HPDE6-E6E7 (cell line): Measurements from ENCODE around the gene YY1AP1.
"Not testable (repeated sequence)": the region's sequence is repeated elsewhere in the genome, so short reads cannot be mapped to it uniquely, and the experiment has no call there.

Experiments used
- DNase-seq: peaks from one replicate; pipeline ENCODE4 v3.0.0; 2011; ENCODE audit warnings: missing footprints; ENCODE audit errors: extremely low spot score

The YY1AP1 gene

DNA sequence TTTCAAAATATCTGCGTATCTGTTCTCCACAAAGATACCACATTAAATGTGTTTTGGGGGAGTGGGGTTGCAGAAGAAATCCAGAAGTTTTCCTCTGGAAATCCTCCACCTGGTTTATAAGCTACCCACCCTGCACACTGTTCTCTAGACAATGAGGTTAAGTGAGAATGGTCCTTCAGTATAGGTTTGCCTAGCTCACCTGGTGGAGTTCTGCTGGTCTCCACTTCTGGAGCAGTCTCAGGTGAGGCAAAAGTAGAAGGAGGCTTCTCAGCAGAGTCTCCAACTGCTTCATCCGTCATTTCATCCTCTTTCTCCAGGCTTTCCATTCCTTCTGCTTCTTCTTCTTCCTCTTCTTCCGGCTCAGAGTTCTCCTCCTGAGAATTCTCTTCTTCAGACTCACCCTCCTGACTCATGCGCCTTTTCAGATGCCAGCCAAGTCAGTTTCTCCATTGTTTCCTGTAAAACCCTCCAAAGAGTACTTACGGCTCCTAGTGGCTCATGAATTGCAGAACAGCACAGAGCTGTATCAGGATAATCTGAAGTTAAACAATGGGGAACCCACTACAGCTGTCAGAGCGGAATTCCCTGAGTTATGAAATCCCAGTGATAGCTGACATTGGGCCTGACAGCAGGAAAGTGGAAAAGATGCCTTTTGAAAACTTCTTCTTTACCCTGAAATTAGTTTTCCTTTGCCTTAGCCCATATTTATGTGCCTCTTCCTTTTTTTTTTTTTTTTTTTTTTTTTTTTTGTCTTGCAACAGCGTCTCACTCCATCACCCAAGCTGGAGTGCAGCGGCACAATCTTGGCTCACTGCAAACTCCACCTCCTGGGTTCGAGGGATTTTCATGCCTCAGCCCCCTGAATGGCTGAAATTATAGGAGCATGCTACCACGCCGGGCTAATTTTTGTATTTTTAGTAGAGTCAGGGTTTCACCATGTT lies 40.1 kb downstream of the YY1AP1 start:
- DNase-seq, result peak; percentile 70

GRCh38 chr1:155646307-155646706 lies 42.3 kb downstream of the YY1AP1 start:
- DNase-seq, result no peak

GRCh38 chr1:155645648-155646047 lies 42.9 kb downstream of the YY1AP1 start:
- DNase-seq, result no peak

DNA sequence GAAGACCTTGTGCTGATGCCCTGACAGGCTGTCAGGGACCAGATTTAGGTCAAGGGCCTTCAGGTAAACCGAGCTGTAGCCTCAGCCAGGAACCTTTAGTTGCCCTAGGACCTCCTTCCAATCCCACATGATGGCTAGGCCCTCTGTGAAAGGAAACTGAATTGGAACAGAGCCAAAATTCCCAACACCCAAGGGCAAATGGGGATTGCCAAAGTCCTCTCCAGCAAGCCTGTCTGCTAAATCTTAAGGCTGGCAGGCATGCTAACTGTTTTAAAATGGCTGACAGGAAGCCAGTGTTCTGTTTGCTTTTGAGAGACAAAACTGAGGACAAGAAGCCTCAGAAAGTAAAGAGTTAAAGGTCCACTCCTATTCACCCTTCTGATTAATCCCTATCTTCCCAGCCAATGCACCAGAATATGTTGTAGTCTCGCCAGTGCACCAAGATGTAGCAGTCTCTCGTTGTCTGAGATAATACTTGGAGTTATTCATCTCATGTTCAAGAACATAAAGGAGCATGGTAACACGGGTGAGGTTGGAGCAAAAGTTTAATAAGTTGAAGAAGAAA lies 43.5 kb downstream of the YY1AP1 start:
- DNase-seq, result no peak

DNA sequence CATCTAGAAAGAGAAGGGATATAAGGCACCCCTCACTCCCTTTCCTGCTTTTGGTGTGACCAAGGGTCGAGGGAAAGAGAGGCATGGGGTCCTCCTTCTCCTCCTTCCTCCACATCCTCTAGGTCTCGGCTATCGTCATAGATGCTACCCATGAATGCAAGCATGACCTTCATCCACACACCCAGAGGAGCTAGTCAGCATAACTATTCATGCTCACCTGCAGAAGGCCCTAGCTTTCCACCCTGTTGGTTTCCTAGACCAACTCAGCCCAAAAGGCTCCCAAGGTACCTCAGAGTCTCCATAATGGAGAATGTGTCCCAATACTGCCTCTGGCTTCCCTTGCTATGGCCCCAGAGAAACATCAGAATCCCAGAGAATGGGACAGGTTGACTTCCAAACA lies 45.3 kb downstream of the YY1AP1 start:
- DNase-seq, result no peak

DNA sequence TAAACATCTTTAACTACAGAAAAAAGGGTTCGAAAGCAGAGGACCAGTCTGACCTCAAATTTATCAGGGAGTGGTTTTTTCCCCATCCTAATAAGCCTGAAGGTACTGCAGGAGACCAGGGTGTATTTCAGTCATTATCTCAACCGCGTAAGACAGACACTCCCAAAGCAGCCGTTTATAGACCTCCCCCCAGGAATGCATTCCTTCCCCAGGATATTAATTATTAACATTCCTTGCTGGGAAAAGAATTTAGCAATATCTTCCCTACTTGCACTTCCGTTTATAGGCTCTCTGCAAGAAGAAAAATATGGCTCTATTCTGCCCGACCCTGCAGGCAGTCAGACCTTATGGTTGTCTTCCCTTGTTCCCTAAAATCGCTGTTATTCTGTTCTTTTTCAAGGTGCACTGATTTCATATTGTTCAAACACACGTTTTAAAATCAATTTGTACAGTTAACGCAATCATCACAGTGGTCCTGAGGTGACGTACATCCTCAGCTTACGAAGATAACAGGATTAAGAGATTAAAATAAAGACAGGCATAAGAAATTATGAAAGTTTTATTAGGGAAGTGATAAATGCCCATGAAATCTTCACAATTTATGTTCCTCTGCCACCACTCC lies 45.9 kb downstream of the YY1AP1 start:
- not testable (repeated sequence) for DNase-seq

- DNase-seq, result no peak
These were observed 48.2 kb downstream of the YY1AP1 start for GRCh38 chr1:155640367-155640766.

- no peak for DNase-seq
These were observed 52.0 kb downstream of the YY1AP1 start for GRCh38 chr1:155636397-155637153.

GRCh38 chr1:155626428-155626827 lies 62.1 kb downstream of the YY1AP1 start:
- DNase-seq, result not testable (repeated sequence)

- no peak for DNase-seq
These were observed 65.2 kb downstream of the YY1AP1 start for GRCh38 chr1:155623357-155623756.

DNA sequence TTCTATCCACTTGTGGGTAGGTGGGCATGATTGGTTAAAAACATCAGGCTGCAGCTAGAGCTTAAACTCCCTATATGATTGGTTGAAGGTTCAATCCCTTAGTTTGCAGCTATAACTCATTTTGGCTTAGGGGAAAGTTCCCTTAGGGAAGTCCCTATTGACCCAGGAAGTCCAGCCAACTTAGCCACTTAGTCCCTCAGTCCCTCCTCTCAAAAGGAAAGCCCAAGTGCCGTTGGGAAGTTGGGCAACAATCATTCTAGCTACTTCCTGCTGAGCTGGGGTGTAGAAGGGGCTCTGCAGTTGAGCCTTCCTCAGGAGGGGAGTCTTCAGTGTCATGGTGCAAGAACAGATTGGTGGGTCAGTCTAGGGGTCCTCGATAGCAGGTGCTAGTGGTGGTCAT lies 66.4 kb downstream of the YY1AP1 start:
- DNase-seq, result no peak

DNA sequence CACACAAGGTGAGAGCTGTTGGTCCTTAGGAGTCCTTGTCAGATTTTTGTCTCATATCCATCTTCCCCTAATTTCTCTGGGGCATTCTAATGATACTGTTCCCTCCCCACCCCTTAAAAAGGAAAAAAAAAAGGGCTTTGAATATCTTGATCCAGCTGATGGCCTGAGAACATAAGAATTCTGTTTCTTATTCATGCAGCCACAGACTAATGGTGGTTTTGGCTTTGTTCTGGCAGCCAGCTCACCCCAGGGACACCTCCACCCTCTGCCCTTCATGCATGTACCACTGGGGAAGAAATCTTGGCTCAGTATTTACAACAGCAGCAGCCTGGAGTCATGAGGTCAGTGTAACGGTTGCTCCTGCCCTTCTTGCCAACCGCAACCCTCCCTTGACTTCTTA lies 75.3 kb downstream of the YY1AP1 start:
- not testable (repeated sequence) for DNase-seq

DNA sequence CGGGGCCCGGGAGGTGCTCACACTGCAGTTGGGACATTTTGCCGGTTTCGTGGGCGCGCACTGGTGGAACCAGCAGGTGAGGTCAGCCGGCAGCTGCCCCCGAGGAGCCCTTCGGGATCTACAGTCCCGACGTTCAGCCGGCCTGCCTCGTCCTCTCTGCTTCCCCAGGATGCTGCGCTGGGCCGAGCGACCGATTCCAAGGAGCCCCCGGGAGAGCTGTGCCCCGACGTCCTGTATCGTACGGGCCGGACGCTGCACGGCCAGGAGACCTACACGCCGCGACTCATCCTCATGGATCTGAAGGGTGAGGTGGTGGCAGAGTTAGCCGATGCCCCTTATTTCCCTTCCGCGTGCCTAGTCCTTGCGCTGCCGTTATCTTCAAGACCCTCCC lies 78.3 kb downstream of the YY1AP1 start:
- not testable (repeated sequence) for DNase-seq

GRCh38 chr1:155609515-155610256 lies 78.9 kb downstream of the YY1AP1 start, which contains the start of gene MSTO1:
Gene MSTO1 (plus strand): TSS chr1:155610218. CDS start chr1:155610249, 31 bp downstream.
- DNase-seq, result peak; percentile 87
